Lower leg skin (tissue), 4 donors: ENCODE measurements around the gene ATP1A4. TPM values are rescaled to one million over a fixed set of nuclear protein-coding genes. Genes with fewer than 3 reads are reported as not detected.

ENCODE experiments used
- DNase-seq, 2 donors: peaks; one replicate each; pipeline ENCODE4 v3.0.0-alpha.2; 2019; ENCODE audit warnings: low spot score in 2 of 2
- H3K4me3 ChIP-seq: fragments of 200-600 bp; sonication (generic); 2 replicates; pipeline ENCODE4 v1.5.1; 2017; ENCODE audit warnings: mild to moderate bottlenecking, low read depth; ENCODE audit not compliant: poor library complexity, severe bottlenecking
- CTCF ChIP-seq, 3 donors: fragments of 450-650 bp; IDR thresholded peaks; one replicate each; pipeline ENCODE4 v1.5.1; 2016; ENCODE audit warnings: antibody characterized with exemption in 3 of 3, mild to moderate bottlenecking in 3 of 3, moderate library complexity in 2 of 3
- POLR2A ChIP-seq, 2 donors: fragments of 450-650 bp; IDR thresholded peaks; one replicate each; pipeline ENCODE4 v1.6.1; 2016 to 2017; ENCODE audit warnings: antibody characterized with exemption in 2 of 2, mild to moderate bottlenecking in 1 of 2, moderate library complexity in 1 of 2
- WGBS, 2 donors: methylation state at CpG; one replicate each; pipeline ENCODE4 v1.1.5; 2018; 5-methylcytosine and 5-hydroxymethylcytosine counted together
- intact Hi-C: fragments of 100-400 bp; cut with DNase I; formaldehyde crosslinking; loops from one replicate; pipeline ENCODE4 v1.15.0; 2023; ENCODE audit warnings: low total_unique reads
- total RNA-seq, 4 donors: library from RNA; depleted of rRNA; stranded (reverse); fragments of >200 nt; gene quantifications; one replicate each; pipeline ENCODE4 v1.1.0, GENCODE V29; 2016

ATP1A4 gene
- total RNA-seq, 4 donors from 2014 or later, result 0.32 TPM; not detected in 3

GRCh38 chr1:160171354-160171753, 20.0 kb downstream of the ATP1A4 start:
- TF ChIP-seq POLR2A (IDR thresholded peaks at IDR 0.05), result no peak
- TF ChIP-seq CTCF (IDR thresholded peaks at IDR 0.05), result no peak
- DNase-seq, result no peak
- intact Hi-C loops, result no loop called here
- WGBS, 2 donors, result 87 to 88% methylated on average over 4 of the region's 4 CpGs
- H3K4me3 ChIP-seq, result no peak overlapping the region

GRCh38 chr1:160171980-160172379, 20.6 kb downstream of the ATP1A4 start:
- no peak for TF ChIP-seq CTCF (IDR thresholded peaks at IDR 0.05)
- TF ChIP-seq POLR2A (IDR thresholded peaks at IDR 0.05), result no peak
- intact Hi-C loops, result no loop called here
- 67 to 68% methylated on average over 9 of the region's 9 CpGs for WGBS, 2 donors

GRCh38 chr1:160177231-160177630, 25.8 kb downstream of the ATP1A4 start:
- TF ChIP-seq POLR2A (IDR thresholded peaks at IDR 0.05) (no peak), CTCF (IDR thresholded peaks at IDR 0.05) (no peak)
- intact Hi-C loops, result no loop called here
- no peak for DNase-seq
- H3K4me3 ChIP-seq, result no peak overlapping the region
- WGBS, 2 donors, result 86 to 88% methylated on average over 2 of the region's 2 CpGs

More at GRCh38 chr1:160171980-160172379, 20.6 kb downstream of the ATP1A4 start:
- DNase-seq, result no peak
- no peak overlapping the region for H3K4me3 ChIP-seq

GRCh38 chr1:160177667-160178066, 26.3 kb downstream of the ATP1A4 start:
- no peak for TF ChIP-seq POLR2A (IDR thresholded peaks at IDR 0.05)
- no peak for TF ChIP-seq CTCF (IDR thresholded peaks at IDR 0.05)
- WGBS, 2 donors, result 75 to 85% methylated on average over 1 of the region's 1 CpG
- DNase-seq, result no peak
- no peak overlapping the region for H3K4me3 ChIP-seq
- intact Hi-C loops, result no loop called here

GRCh38 chr1:160178731-160179130, 27.3 kb downstream of the ATP1A4 start:
- TF ChIP-seq POLR2A (IDR thresholded peaks at IDR 0.05), result no peak
- no peak for TF ChIP-seq CTCF (IDR thresholded peaks at IDR 0.05)
- no peak overlapping the region for H3K4me3 ChIP-seq
- intact Hi-C loops, result no loop called here
- DNase-seq, result no peak
- WGBS, 2 donors, result 88 to 90% methylated on average over 2 of the region's 2 CpGs

GRCh38 chr1:160179336-160179735, 27.9 kb downstream of the ATP1A4 start:
- no peak for DNase-seq
- no peak overlapping the region for H3K4me3 ChIP-seq
- intact Hi-C loops, result no loop called here
- TF ChIP-seq CTCF (IDR thresholded peaks at IDR 0.05) (no peak), POLR2A (IDR thresholded peaks at IDR 0.05) (no peak)
- 45 to 54% methylated on average over 4 of the region's 4 CpGs for WGBS, 2 donors
